ENCODE results near the gene ALDH16A1. TPM values are rescaled to one million over a fixed set of nuclear protein-coding genes. Genes with fewer than 3 reads are reported as not detected.

The ALDH16A1 gene
- total RNA-seq, 1 experiment from 2014 or later: 51.7 TPM

- H3K4me3 Mint-ChIP-seq: no peak overlapping the region
- no peak overlapping the region for H3K23ac ChIP-seq (ENCODE audit: insufficient read length, low read depth, low read length)
These were observed 15.2 kb downstream of the ALDH16A1 start for GRCh38 chr19:49468199-49468598.

More at GRCh38 chr19:49468199-49468598, 15.2 kb downstream of the ALDH16A1 start:
- H3K79me1 ChIP-seq (ENCODE audit: insufficient read depth, low read depth, low read length, poor library complexity, severe bottlenecking): no peaks in the 10 kb centered on the region
- H2BK5ac ChIP-seq (ENCODE audit: insufficient read length, low read length): no peak overlapping the region
- H2BK20ac ChIP-seq (ENCODE audit: low read depth, low read length, poor library complexity, severe bottlenecking): no peak overlapping the region
- Mint-ChIP-seq H3K36me3 (ENCODE audit: insufficient read depth in 1 of 3, low read depth in 3 of 3) (peaks cover 10 to 27% (median 27%) of the 10 kb centered on the region in 3 experiments; a peak in 6 of 7 replicates), H3K9me3 (no peaks in the 10 kb centered on the region), H3K27me3 (ENCODE audit: low read depth) (no peaks in the 10 kb centered on the region), H3K4me1 (peaks cover 6 to 10% of the 10 kb centered on the region in 2 experiments), H3K27ac (no peak overlapping the region; a peak in 1 of 7 replicates)
- no peak overlapping the region for H3K14ac ChIP-seq (ENCODE audit: insufficient read depth, low read length)
- H3K56ac ChIP-seq (ENCODE audit: insufficient read length, low read depth, low read length): no peak overlapping the region
- H3K18ac ChIP-seq (ENCODE audit: insufficient read length, low read depth, low read length): no peak overlapping the region
- H2BK15ac ChIP-seq (ENCODE audit: low read depth, low read length): no peak overlapping the region
- no peaks in the 10 kb centered on the region for H3K9me3 ChIP-seq (ENCODE audit: control insufficient read depth, low read depth, low read length)
- no peak overlapping the region for H2AK5ac ChIP-seq (ENCODE audit: insufficient read length, low read length)
- peak; percentile 58 for DNase-seq
- TF ChIP-seq, protein P1, sequence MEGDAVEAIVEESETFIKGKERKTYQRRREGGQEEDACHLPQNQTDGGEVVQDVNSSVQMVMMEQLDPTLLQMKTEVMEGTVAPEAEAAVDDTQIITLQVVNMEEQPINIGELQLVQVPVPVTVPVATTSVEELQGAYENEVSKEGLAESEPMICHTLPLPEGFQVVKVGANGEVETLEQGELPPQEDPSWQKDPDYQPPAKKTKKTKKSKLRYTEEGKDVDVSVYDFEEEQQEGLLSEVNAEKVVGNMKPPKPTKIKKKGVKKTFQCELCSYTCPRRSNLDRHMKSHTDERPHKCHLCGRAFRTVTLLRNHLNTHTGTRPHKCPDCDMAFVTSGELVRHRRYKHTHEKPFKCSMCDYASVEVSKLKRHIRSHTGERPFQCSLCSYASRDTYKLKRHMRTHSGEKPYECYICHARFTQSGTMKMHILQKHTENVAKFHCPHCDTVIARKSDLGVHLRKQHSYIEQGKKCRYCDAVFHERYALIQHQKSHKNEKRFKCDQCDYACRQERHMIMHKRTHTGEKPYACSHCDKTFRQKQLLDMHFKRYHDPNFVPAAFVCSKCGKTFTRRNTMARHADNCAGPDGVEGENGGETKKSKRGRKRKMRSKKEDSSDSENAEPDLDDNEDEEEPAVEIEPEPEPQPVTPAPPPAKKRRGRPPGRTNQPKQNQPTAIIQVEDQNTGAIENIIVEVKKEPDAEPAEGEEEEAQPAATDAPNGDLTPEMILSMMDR (conservative IDR thresholded peaks at IDR 0.05): no peak
- no peak overlapping the region for H2BK120ac ChIP-seq (ENCODE audit: low read depth, low read length, poor library complexity, severe bottlenecking)
- no peak overlapping the region for H3K9ac ChIP-seq (ENCODE audit: extremely low read depth, insufficient read length, low read length)
- no peak overlapping the region for H4K8ac ChIP-seq (replicated peaks; ENCODE audit: insufficient read length, low read depth, low read length)
- H2AFZ ChIP-seq (ENCODE audit: low read length): no peak overlapping the region
- no CpG with 5 or more reads among the region's 19 CpGs for WGBS (ENCODE audit: extremely low coverage, insufficient read length, low lambda C conversion rate)
- H2BK12ac ChIP-seq (ENCODE audit: insufficient read length, low read depth, low read length): no peak overlapping the region
- no peaks in the 10 kb centered on the region for H3K23me2 ChIP-seq (ENCODE audit: insufficient read length, low read depth, low read length, poor library complexity, severe bottlenecking)
- no peak overlapping the region for H4K91ac ChIP-seq (ENCODE audit: insufficient read length, low read depth, low read length)
- H3K4me2 ChIP-seq (ENCODE audit: insufficient read depth, insufficient read length, low read length): no peak overlapping the region
- H3K27me3 ChIP-seq (ENCODE audit: insufficient read depth, low read length): no peaks in the 10 kb centered on the region
- no peaks in the 10 kb centered on the region for H3K79me2 ChIP-seq (ENCODE audit: insufficient read depth, low read length)
- no peak overlapping the region for H3T11ph ChIP-seq (ENCODE audit: low read length)
- H4K20me1 ChIP-seq (ENCODE audit: control insufficient read depth, insufficient read depth, insufficient read length): no peaks in the 10 kb centered on the region
- H3K4ac ChIP-seq (ENCODE audit: low read depth, low read length): no peak overlapping the region
- H3K27ac ChIP-seq (ENCODE audit: insufficient read length, low read depth, low read length): no peak overlapping the region
- H4K5ac ChIP-seq (ENCODE audit: insufficient read length, low read depth, low read length): no peak overlapping the region
- H3K4me1 ChIP-seq (ENCODE audit: insufficient read depth, low read length): no peaks in the 10 kb centered on the region

Data from H9 (cell line).